Testis (tissue), 2 donors: ENCODE results near the gene DAP.

Source experiments
- POLR2A ChIP-seq: fragments of 450-650 bp; IDR thresholded peaks from one replicate; pipeline ENCODE4 v1.6.1; 2017; ENCODE audit warnings: antibody characterized with exemption, mild to moderate bottlenecking, moderate library complexity
- TF ChIP-seq, protein P1 (sequence below), 3 experiments: fragments of 450-650 bp in 2 of 3; fragments of 200-600 bp in 1 of 3; sonication (generic) in 1 of 3; IDR thresholded peaks; one replicate each; pipeline ENCODE4 v1.5.1; 2016 to 2019; ENCODE audit warnings: antibody characterized with exemption in 3 of 3, mild to moderate bottlenecking in 2 of 3, moderate library complexity in 1 of 3

DNA sequence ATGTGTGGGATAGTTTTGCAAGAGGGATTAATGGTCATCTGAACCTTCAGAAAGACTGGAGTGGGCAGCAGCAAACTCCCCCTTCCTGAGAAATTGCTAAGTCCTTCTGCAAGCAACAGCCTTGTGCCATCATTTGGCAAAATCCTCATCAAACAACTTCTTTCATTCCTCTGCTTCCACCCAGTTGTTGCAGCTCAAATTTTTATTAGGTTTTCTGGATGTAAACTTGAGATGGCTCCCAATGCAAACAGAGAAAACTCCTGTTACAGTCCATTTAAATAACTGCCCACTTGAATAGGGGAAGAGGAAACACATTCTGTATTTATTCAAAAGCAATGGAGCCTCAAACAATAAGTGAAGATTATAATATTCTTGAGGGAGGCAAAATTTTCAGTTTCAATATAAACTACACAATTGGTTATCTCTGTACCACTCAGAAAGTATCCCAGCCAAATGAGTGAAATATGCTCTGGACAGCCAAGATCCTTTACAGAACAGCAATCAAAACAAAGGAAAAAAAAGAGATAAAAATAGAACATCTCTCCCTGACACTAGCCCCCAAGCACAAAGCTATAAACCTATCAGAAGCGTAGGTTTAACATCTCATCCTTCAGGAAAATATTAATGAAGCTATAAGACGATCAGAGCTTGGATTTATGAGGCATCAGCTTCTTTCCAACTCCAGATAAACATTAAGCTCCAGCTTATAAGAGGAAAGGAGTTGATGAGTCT lies 17.3 kb upstream of the DAP start:
- TF ChIP-seq POLR2A, result no peak
- TF ChIP-seq, protein P1, sequence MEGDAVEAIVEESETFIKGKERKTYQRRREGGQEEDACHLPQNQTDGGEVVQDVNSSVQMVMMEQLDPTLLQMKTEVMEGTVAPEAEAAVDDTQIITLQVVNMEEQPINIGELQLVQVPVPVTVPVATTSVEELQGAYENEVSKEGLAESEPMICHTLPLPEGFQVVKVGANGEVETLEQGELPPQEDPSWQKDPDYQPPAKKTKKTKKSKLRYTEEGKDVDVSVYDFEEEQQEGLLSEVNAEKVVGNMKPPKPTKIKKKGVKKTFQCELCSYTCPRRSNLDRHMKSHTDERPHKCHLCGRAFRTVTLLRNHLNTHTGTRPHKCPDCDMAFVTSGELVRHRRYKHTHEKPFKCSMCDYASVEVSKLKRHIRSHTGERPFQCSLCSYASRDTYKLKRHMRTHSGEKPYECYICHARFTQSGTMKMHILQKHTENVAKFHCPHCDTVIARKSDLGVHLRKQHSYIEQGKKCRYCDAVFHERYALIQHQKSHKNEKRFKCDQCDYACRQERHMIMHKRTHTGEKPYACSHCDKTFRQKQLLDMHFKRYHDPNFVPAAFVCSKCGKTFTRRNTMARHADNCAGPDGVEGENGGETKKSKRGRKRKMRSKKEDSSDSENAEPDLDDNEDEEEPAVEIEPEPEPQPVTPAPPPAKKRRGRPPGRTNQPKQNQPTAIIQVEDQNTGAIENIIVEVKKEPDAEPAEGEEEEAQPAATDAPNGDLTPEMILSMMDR (IDR thresholded peaks at IDR 0.05), result no peak
